ENCODE data around the gene MYNN.

Gene MYNN

DNA sequence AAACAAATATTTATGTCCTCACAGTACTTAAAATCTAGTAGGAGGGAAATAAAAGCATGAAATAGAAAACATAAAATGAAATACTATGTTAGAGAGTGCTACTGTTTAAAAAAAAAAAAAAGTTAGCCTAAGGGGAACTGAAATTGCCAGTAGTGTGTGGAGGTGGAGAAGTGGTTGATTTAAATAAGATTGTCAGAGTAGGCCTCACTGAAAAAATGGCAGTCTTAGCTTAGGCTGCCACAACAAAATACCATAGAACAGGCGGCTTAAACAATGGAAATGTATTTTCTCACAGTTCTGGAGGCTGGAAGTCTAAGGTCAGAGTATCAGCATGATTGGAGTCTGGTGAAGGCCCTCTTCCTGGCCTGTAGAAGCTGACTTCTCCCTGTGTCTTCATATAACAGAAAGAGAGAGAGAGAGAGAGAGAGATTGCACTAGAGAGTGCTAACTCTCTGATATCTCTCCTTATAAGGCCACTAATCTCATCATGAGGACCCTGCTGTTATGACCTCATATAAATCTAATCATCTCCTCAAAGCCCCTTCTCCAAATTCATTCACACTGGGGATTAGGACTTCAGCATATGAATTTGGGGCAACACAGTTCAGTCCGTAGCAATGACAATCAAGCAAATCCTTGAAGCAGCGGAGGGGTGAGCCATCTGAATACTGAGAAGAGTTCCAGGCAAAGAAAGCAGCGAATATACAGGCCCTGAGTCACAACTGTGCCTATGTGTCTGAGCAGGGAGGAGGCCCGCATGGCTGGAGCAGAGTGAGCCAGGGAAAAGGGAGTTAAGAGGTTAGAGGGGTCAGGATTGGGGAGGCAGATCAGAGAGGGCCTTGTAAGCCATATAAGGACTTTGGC lies 63.1 kb downstream of the MYNN start:
- DNase-seq: no peak

DNA sequence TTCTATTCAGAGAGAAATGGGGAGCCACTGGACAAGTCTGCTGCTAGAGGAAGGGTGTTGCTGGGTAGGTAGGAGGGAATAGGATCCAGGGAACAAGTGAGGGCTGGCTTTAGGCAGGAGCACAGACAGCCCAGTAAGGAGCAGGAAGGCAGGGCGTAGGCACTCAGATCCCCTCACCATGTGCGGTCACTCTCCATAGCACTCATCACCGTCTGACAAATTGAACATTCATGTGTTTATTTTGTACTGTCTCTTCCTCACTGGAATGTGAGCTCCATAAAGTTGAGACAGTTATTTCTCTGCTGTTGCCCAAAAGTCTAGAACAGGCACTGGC lies 63.7 kb downstream of the MYNN start:
- no peak for DNase-seq

DNA sequence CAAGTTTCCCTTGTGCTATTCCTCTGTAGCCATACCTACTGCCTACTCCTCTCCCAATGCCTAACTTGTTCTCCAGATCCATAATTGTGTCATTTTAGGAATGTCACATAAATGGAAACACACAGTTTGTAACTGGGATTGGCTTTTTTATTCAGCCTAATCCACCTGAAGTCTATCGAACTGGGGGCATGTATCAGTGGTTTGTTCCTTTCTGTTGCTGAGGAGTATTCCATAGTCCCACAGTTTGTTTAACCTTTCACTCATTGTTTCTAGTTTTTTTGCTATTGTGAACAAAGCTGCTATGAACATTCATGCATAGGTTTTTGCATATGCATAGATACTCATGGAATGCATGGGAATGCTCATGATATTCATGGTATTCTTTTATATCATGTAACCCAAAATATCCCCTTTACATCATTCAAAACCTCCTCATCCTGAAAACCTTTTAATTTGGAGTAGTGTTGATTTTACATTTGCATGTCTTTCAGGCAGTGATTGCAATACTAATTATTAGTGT lies 65.4 kb downstream of the MYNN start:
- no peak for DNase-seq
